GM23338 (cell line): ENCODE data around the gene IQCM. TPM values are rescaled to one million over a fixed set of nuclear protein-coding genes. Genes with fewer than 3 reads are reported as not detected.

ENCODE experiments used
- ATAC-seq: fragments of 200-7000 bp; cut with Tn5 transposase; 3 replicates; pipeline ENCODE4 v1.9.1; 2020
- DNase-seq: peaks from one replicate; pipeline ENCODE4 v3.0.0-alpha.2; 2015; ENCODE audit warnings: low spot score
- H2AFZ ChIP-seq: fragments of 200-600 bp; sonication (generic); 2 replicates; pipeline ENCODE4 v1.8.0; 2016; ENCODE audit warnings: antibody characterized with exemption, mild to moderate bottlenecking, moderate library complexity
- H3F3A ChIP-seq: fragments of 200-600 bp; sonication (generic); replicated peaks from 2 replicates; pipeline ENCODE4 v1.8.0; 2017; ENCODE audit warnings: antibody characterized with exemption, mixed run types, low read depth
- H3K27ac ChIP-seq: fragments of 200-600 bp; sonication (generic); 2 replicates; pipeline ENCODE4 v1.6.1; 2016; ENCODE audit warnings: low read depth
- H3K27me3 ChIP-seq: fragments of 200-600 bp; sonication (generic); 2 replicates; pipeline ENCODE4 v1.8.0; 2016; ENCODE audit warnings: mild to moderate bottlenecking, mixed run types, moderate library complexity; ENCODE audit not compliant: insufficient read depth
- H3K36me3 ChIP-seq: fragments of 200-600 bp; sonication (generic); 2 replicates; pipeline ENCODE4 v1.8.0; 2016; ENCODE audit warnings: mild to moderate bottlenecking; ENCODE audit not compliant: insufficient read depth
- H3K4me1 ChIP-seq: fragments of 200-600 bp; sonication (generic); 2 replicates; pipeline ENCODE4 v1.8.0; 2016; ENCODE audit warnings: mild to moderate bottlenecking, moderate library complexity; ENCODE audit not compliant: insufficient read depth
- H3K4me2 ChIP-seq: fragments of 200-600 bp; sonication (generic); 2 replicates; pipeline ENCODE4 v1.7.1; 2017; ENCODE audit warnings: mixed run types
- H3K4me3 ChIP-seq: fragments of 200-600 bp; sonication (generic); 2 replicates; pipeline ENCODE4 v1.6.1; 2016; ENCODE audit warnings: mixed run types
- H3K79me2 ChIP-seq: fragments of 200-600 bp; sonication (generic); replicated peaks from 2 replicates; pipeline ENCODE4 v1.8.0; 2017; ENCODE audit warnings: mild to moderate bottlenecking; ENCODE audit not compliant: insufficient read depth
- H3K9me2 ChIP-seq: fragments of 200-600 bp; sonication (generic); 2 replicates; pipeline ENCODE4 v1.8.0; 2017; ENCODE audit not compliant: insufficient read depth
- H4K20me1 ChIP-seq: fragments of 200-600 bp; sonication (generic); replicated peaks from 2 replicates; pipeline ENCODE4 v1.8.0; 2017; ENCODE audit warnings: mild to moderate bottlenecking; ENCODE audit not compliant: insufficient read depth
- H3K27ac Mint-ChIP-seq: 2 replicates; pipeline ENCODE4 v1.8.0; 2020; ENCODE audit warnings: inconsistent platforms, mild to moderate bottlenecking, moderate library complexity, mixed read lengths
- H3K27me3 Mint-ChIP-seq: 3 replicates; pipeline ENCODE4 v1.8.0; 2022; ENCODE audit warnings: low read depth, mild to moderate bottlenecking, moderate library complexity, mixed read lengths, inconsistent platforms; ENCODE audit not compliant: insufficient read depth, poor library complexity
- H3K36me3 Mint-ChIP-seq: 3 replicates; pipeline ENCODE4 v1.8.0; 2021; ENCODE audit warnings: low read depth, mild to moderate bottlenecking, inconsistent platforms, moderate library complexity, mixed read lengths
- H3K4me1 Mint-ChIP-seq: 3 replicates; pipeline ENCODE4 v1.8.0; 2020; ENCODE audit warnings: mild to moderate bottlenecking, inconsistent platforms, mixed read lengths
- H3K4me3 Mint-ChIP-seq: 3 replicates; pipeline ENCODE4 v1.8.0; 2021; ENCODE audit warnings: moderate library complexity, mild to moderate bottlenecking, inconsistent platforms, mixed read lengths
- H3K9me3 Mint-ChIP-seq: 3 replicates; pipeline ENCODE4 v1.8.0; 2020; ENCODE audit warnings: moderate library complexity, mild to moderate bottlenecking, inconsistent platforms, mixed read lengths
- CREB1 ChIP-seq: fragments of 250-450 bp; sonication (Bioruptor Pico); IDR thresholded peaks from 2 replicates; pipeline ENCODE4 v1.5.0; 2020; ENCODE audit warnings: low read depth, mild to moderate bottlenecking, moderate library complexity
- CTCF ChIP-seq, 2 experiments: fragments of 200-600 bp in 1 of 2; sonication (generic) in 1 of 2; conservative IDR thresholded peaks; 2 replicates each; pipeline versions ENCODE4 v1.5.1 to v1.6.1; 2016 to 2017; ENCODE audit warnings: antibody characterized with exemption in 2 of 2, low read depth in 2 of 2, mild to moderate bottlenecking in 2 of 2, moderate library complexity in 1 of 2
- ETS1 ChIP-seq: IDR thresholded peaks from 2 replicates; pipeline ENCODE4 v1.6.1; 2016; ENCODE audit warnings: antibody characterized with exemption
- EZH2 ChIP-seq: fragments of 200-600 bp; sonication (generic); IDR thresholded peaks from one replicate; pipeline ENCODE4 v1.8.0; 2017; ENCODE audit warnings: antibody characterized with exemption, mild to moderate bottlenecking, low read depth; ENCODE audit not compliant: unreplicated experiment
- EZH2phosphoT487 ChIP-seq: fragments of 200-600 bp; sonication (generic); IDR thresholded peaks from one replicate; pipeline ENCODE4 v1.8.1; 2018; ENCODE audit warnings: antibody characterized with exemption; ENCODE audit not compliant: unreplicated experiment
- JUNB ChIP-seq: IDR thresholded peaks from one replicate; pipeline ENCODE4 v1.6.1; 2016; ENCODE audit warnings: antibody characterized with exemption; ENCODE audit not compliant: unreplicated experiment
- NANOG ChIP-seq: IDR thresholded peaks from 2 replicates; pipeline ENCODE4 v1.6.1; 2016; ENCODE audit warnings: antibody characterized with exemption, borderline replicate concordance
- POLR2AphosphoS5 ChIP-seq: IDR thresholded peaks from 2 replicates; pipeline ENCODE4 v1.6.1; 2016; ENCODE audit warnings: antibody characterized with exemption, low read depth
- REST ChIP-seq: IDR thresholded peaks from one replicate; pipeline ENCODE4 v1.6.1; 2018; ENCODE audit warnings: antibody characterized with exemption; ENCODE audit not compliant: unreplicated experiment
- STAT1 ChIP-seq: IDR thresholded peaks from one replicate; pipeline ENCODE4 v1.6.1; 2016; ENCODE audit warnings: antibody characterized with exemption; ENCODE audit not compliant: unreplicated experiment
- ZNF114 ChIP-seq: fragments of 250-450 bp; sonication (Bioruptor Pico); IDR thresholded peaks from 2 replicates; pipeline ENCODE4 v1.5.0; 2020; ENCODE audit warnings: mild to moderate bottlenecking, moderate library complexity
- ZNF331 ChIP-seq: fragments of 250-450 bp; sonication (Bioruptor Pico); IDR thresholded peaks from 2 replicates; pipeline ENCODE4 v1.5.0; 2020; ENCODE audit warnings: low read depth, mild to moderate bottlenecking, moderate library complexity
- ZNF462 ChIP-seq: fragments of 250-450 bp; sonication (Bioruptor Pico); IDR thresholded peaks from 2 replicates; pipeline ENCODE4 v1.5.0; 2020; ENCODE audit warnings: mild to moderate bottlenecking, moderate library complexity
- polyA plus RNA-seq: library from polyadenylated mRNA; unstranded; fragments of >200 nt; fragmentation: Nextera tagmentation; extraction: Ambion mirVana; gene quantifications from 2 replicates; pipeline ENCODE4 v1.2.1, GENCODE V29; 2016
- total RNA-seq: library from RNA; depleted of rRNA; stranded (reverse); fragments of >200 nt; shearing (Covaris generic); gene quantifications from 2 replicates; pipeline ENCODE4 v1.2.3, GENCODE V29; 2014

Gene IQCM
- total and polyA plus RNA-seq, 2 experiments from 2014 or later, result not detected

- peaks cover 6% of the 10 kb centered on the region; the same call in 2 of the 3 replicates for H3K36me3 Mint-ChIP-seq
- no peak overlapping the region for H3K4me2 ChIP-seq
- no peaks in the 10 kb centered on the region for H3K36me3 ChIP-seq
- H3K4me3 ChIP-seq, result no peak overlapping the region
- H4K20me1 ChIP-seq, result no peaks in the 10 kb centered on the region
- H3K9me2 ChIP-seq, result no peaks in the 10 kb centered on the region; the same call in 1 of the 2 replicates
- H3K4me1 ChIP-seq, result no peaks in the 10 kb centered on the region
- TF ChIP-seq CTCF (conservative IDR thresholded peaks at IDR 0.05; ENCODE audit: low read depth in 2 of 2), result no peak
- TF ChIP-seq JUNB, result no peak
- no peak for TF ChIP-seq NANOG
- TF ChIP-seq POLR2AphosphoS5, result no peak
- no peak for TF ChIP-seq EZH2phosphoT487
- no peak for TF ChIP-seq EZH2
- no peak for TF ChIP-seq ZNF462 (CRISPR knock-in tag)
- no peak for TF ChIP-seq STAT1
- no peak for TF ChIP-seq ETS1
- no peak for TF ChIP-seq ZNF331 (CRISPR knock-in tag)
- TF ChIP-seq CREB1, result no peak
- no peak for TF ChIP-seq ZNF114 (CRISPR knock-in tag)
- TF ChIP-seq REST, result no peak
- H3K27me3 ChIP-seq, result no peaks in the 10 kb centered on the region
- no peaks in the 10 kb centered on the region for H3K27me3 Mint-ChIP-seq
- H3F3A ChIP-seq, result no peaks in the 10 kb centered on the region
- no peak overlapping the region for H2AFZ ChIP-seq
- no peak for DNase-seq
- H3K4me3 Mint-ChIP-seq, result no peak overlapping the region
- no peak for ATAC-seq
- no peak overlapping the region for H3K27ac Mint-ChIP-seq
- peaks cover 28% of the 10 kb centered on the region for H3K9me3 Mint-ChIP-seq
- no peaks in the 10 kb centered on the region for H3K4me1 Mint-ChIP-seq
- H3K27ac ChIP-seq, result no peak overlapping the region
- H3K79me2 ChIP-seq, result no peaks in the 10 kb centered on the region
Observed at GRCh38 chr4:149466446-149466845, 349.2 kb downstream of the IQCM start.
